ENCODE results near the gene MRPL21.

Gene MRPL21

DNA sequence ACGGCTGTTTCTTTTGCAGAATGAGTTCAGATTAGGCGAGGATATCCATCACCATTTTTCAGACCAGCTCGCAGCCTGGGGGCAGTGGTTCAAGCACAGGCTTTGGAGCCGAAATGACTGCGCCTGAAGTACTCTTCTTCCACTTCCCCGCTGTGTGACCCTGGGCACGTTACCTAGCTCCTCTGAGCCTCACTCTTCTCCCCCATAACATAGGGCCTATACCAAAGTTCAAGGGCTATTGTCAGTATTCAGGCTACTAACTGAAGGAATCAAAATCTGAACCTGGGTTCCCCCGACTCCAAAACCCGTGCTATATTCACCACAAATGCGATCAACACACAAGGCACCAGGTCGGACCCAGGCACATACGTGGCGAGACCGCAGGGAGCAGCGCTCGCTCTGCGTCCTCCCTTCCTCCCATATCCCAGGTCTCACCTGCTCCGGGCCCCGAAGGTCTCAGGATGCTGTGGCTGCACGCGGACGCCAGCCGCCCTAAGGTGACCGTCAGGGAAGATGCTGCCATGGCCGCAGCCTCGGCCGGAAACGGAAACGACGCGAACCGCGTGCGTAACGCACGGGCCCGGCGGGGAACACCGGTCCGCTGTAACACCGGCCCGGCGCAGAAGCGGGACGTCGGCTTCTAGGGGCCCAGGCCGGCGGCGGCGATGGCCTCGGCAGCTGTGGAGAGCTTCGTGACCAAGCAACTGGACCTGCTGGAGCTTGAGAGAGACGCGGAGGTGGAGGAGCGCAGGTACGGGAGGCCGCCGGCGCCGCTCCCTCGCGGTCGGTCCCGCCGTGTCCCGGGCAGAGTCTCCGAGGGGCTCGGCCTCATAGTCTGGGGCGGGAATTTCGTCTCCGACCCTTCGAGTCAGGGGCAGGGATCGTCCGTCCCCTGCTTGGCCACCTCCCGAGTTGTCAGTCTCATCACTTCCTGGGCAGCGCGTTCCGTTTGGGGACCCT, at the start of gene MRPL21, which contains the start of gene IGHMBP2:
TSS of gene MRPL21 (minus strand) at position 545 of the 960 bp plus-strand sequence. CDS start at position 523, 22 bp downstream.
TSS of gene IGHMBP2 (plus strand) at position 604 of the 960 bp plus-strand sequence. CDS start at position 666, 62 bp downstream.
- peak; percentile 86 for DNase-seq

DNA sequence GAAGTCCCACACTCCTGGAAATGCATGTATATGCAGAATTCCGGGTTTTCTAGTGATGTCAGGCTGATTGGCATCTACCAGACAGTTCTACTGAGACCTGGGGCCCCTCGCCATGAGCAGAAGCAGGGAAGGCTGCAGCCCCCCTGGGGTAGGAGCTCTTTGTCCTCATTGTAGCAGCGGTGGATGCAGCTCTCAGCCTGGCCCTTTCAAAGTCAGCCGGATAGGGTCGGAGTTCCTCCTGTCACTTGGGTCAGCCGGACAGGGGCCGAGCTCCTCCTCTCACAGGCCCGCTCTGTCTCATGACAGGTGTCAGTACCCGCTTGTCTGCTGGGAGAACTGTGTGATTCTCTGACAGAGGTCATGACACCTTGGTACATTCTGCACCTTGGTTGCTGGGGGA, 47.1 kb upstream of the MRPL21 start:
- no peak for DNase-seq

DNA sequence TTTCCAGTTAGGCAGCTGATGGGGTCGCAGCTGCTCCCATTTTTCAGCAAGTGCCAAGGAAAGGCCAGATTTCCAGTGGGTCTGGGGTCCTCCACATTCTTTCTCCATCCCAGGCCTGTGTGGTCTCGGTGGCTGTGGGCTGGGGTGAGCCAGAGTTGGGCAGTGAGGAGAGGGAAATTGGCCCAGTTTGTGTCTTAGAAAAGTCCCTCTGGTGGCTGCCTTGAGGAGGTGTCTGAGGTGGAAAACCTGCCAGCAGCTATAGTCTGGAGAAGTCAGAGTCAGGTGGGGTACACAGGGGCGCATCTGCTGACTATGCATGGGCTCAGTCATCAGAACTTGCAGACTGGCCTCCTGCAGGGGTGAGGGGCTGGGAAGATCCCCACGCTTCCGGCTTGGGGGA, 46.6 kb upstream of the MRPL21 start:
- DNase-seq, result no peak

DNA sequence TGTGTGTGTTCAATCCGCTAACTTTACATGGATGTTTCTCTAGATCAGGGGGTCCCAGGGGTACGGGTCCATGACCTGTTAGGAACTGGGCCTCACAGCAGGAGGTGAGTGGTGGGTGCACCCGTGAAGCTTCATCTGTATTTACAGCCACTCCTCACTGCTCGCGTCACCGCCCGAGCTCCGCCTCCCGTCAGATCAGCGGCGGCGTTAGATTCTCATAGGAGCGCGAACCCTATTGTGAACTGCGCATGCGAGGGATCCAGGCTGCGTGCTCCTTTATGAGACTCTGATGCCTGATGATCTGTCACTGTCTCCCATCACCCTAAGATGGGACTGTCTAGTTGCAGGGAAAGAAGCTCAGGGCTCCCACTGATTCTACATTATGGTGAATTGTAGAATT, 45.3 kb upstream of the MRPL21 start:
- DNase-seq, result no peak

DNA sequence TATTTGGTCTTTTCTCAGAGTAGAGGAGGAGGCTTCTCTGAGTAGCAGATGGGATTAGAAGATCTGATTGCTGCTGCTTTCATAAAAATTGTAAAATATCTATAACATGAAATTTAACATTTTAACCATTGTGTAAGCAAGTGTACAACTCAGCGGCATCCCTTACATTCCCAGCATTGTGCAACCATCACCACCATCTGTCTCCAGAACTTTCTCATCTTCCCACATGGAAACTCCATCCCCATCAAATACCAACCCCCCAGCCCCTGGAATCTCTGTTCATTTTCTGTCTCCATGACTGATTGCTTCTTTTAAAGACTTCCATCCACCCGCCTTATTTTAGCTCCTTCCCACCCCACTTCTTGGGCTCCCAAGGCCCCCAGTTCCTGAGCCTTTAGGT, 44.9 kb upstream of the MRPL21 start:
- DNase-seq, result no peak

DNA sequence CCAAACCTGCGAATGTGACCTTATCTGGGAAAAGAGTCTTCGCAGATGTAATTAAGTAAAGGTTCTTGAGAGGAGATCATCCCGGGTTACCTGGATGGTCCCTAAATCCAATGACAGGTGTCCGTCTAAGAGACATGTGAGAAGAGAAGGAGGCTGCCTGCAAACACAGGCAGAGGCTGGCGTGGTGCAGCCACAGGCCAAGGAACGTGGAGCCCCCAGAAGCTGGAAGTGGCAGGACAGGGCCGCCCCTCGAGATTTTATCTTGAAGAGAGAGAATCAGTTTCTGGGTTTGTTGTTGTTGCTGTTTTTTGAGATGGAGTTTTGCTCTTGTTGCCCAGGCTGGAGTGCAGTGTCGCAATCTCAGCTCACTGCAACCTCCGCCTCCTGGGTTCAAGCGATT, 43.5 kb upstream of the MRPL21 start:
- DNase-seq, result no peak

DNA sequence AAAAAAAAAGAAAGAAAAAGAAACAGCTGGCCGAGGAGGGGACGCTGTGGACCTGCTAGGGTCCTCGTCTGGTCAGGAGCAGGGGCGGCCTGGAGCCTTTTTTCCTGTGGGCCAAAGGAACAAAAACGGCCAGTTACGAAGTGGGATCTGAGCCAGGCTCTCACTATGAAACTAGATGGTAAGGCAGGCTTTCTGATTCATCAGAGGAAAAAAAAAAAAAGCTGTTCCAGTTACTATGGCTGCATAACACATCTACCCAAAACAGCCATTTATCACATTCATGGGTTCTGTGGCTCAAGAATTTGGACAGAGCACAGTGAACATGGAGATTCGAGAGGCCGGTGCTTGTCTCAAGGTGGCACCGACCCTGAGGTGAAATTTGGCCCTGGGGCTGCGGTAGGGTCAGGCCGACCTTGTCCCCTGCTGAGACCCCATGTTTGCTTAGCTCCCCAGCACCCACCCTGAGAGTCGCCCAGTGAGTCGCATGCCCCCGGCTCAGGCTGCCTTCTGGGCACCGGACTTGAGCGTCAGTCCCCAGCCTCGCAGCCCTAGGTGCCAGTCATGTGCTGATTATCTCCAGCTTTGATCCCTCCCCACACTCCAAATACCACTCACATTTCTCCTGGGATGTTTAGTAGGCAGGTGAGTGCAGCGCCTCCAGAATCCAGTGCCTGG, 42.9 kb upstream of the MRPL21 start:
- DNase-seq, result no peak

DNA sequence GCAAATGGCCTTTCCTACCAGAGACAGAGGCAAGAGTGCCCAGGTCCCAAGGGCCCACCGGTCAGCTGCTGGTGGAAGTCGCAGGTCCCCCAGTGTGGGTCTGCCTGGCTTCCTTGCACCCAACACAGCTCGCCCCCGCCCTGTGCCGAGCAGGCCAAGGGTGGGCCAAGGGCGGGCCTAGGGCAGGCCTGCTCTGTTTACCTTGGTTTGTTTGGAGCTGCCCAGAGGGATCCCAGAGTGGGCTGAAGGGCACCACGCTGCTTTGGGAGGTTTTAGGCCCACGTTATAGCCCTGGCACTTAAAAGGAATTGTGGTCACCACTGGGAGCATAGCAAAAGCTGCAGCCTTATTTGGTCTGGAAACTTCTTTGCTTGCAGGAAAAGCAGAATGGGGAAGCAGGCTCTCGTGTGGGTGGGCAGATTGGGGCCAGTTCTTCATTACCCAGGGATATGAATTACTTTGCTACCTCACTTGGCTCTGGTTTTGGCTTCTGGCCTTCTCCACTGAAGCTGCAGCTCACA, 39.2 kb upstream of the MRPL21 start:
- DNase-seq, result no peak

DNA sequence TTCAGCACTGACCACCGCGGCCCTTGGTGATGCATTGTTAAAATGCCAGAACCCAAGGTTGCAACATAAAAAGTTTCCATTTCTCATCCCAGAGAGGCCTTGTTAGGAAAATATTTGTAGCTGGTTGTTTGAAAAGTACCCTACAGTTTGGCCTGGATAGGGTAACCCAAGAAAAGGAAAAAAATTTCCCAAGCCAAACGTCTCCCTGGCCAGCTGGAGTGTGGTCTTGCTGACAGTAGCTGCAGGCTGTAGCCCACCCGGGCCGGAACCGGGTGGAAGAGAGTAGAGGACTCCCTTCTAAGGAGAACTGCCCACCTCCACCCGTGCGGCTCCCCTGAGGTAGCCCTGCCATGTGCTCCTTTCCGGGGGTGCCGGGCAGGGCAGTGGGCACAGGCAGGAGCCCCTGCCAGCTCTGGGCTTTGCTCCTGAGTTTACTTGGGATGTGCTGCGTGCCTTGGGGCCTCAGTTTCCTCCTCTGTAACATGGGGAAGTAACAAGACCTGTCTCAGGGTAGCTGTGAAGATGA, 38.5 kb upstream of the MRPL21 start:
- DNase-seq, result no peak

DNA sequence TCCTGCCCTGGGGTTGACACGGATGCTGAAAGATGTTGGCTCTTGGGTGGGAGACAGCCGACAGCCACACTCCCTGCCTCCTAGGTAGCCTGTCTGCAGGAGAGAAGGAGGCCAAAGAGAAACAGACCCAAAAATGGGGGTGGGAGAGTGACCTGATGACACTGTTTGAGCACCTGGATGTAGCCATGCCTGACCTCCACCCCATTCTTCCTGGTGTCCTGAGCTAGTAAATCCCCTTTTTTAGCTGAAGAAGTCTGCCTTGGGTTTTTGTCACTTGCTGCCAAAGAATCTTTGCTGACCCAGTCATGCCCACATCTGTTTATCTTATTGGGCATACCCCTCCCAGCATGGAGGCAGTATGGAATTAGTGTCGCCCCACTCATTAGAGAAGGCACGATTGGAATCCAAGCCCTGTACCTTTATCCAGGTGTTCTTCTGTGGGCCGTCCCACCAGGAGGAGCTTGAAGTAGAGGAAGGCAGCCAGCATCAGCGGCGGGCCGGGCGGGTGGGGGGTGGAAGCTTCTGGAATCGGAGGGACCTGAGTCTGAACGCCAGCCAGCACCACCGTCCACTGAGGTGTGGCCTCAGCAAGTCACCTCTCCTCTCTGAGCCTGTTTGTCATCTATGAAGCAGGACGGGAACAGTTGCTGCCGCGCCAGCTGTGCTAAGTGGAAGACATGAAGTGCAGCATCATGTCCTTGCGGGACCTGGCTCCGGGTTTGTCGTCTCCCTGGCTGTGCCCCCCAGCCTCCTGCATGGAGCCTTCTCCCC, 37.9 kb upstream of the MRPL21 start:
- no peak for DNase-seq

DNA sequence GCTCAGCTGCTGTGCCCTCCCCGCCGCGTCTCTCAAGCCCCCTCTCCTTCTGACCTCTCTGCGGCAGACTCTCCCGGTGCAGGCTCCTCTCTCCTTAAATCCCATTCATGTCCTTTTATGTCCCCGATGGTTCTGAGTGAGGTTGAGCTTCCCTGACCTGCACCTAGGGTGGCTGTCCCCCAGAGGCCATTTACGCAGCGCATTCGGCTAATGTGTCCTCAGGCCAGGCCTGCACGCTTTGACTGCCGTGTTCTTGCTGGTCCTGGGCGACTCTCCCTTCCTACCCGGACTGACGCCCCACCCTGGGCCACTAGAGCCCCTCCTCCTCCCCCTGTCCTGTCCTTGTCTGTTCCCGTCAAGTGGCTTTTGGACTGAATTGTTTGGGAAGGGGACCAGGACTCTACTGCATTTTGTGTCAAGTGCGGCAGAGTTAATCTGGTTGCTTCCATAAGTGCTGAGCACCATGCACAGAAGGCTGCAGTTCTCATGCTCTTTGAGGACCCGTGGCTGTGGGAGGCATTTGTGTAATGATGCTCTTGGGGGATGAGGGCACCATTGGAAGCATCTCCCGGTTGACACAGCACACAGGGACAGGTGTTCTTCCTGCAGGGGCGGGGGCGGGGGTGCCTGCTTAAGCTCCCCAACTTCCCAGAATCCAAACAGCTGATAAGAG, 37.2 kb upstream of the MRPL21 start:
- no peak for DNase-seq

DNA sequence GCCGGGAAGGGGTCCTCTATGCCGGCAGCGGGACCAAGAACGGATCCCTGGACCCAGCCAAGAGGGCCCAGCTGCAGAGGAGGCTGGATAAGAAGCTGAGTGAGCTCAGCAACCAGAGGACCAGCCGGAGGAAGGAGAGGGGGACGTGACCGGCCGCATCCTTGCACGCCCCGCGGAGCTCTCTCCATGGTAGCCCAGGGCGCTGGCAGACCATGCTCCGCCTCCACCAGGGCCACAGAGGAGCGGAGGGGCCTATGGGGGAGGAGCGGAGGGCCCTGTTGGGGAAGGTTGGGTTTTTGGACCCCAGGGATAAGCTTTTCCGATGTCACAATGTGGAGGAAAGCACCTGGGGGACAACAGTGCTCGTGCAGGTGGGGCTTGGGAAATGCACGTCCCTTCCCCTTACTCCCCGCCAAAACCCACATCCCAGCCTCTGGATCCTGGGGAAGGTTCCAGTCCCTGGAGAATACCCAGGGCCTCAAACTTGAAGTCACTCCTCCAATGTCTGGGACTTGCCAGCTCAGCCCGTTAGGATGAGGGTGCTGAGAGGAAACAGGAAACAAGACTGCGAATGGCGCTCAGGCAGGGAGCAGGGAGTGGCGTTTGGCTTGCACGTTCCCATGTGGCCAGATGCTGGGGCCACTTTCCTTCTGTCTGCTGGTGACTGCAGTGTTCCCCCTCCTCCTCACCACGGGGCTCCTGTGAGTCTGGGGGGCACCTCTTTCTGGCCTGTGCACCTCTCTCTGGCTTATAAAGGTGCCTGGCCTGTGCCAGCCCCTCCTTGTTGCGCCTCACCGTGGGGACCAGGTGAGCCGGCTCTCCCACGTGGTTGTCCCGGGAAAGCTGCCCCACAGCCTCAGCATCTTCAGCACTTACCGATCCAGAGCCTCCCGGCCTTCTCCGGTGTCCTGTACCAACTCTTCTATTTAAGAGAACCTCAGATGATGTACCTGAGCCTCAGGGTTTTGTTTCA, 36.2 kb upstream of the MRPL21 start:
- DNase-seq, result no peak

DNA sequence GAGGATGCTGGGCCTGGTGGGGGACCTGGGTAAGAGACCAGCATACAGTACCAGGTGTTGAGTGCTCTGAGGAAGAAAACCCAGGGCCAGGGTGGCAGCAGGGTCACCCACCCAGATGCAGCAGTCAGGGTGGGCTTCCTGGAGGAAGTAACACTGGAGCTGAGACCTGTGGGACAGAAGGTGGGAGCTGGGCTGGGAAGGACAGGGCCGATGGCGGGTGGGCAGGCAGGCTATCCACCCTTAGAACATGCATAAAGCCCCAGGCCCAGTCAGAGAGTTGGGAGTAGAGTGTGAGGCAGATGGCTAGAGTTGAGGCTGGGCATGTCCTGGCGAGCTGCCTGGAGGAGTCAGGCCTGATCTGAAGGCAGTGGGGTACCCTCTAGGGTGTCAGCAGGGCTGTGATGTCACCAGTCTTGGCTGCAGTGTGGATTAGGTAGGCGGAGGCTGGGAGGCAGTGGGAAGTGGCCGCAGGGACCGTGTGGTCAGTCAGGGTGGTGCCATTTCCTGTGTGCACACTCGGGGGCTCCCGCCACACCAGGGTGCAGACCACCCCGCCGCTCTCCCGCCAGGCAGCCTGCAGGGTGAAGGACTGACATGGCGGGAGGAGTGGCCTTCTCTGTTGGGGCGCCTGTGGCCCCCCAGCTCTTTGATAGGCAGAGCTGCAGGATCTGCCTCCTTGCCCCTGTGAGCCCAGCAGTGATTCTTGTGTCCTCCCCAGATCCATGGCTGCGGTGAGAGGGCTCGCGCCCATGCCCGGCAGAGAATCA, 35.4 kb upstream of the MRPL21 start:
- no peak for DNase-seq

DNA sequence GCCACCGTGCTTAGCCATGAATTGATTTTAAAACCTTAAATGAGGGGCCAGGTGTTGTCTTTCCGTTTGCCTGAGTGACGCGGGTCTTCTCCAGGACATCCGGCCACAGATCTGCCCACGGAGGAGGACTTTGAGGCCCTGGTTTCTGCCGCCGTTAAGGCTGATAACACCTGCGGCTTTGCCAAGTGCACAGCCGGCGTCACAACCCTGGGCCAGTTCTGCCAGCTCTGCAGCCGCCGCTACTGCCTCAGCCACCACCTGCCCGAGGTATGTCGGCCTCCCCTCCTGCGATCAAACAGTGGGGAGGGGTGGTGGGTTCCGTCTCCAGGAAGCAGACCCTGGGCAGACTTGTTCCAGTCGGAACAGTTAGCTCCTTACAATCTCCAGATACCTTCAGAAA, 34.5 kb upstream of the MRPL21 start:
- no peak for DNase-seq

DNA sequence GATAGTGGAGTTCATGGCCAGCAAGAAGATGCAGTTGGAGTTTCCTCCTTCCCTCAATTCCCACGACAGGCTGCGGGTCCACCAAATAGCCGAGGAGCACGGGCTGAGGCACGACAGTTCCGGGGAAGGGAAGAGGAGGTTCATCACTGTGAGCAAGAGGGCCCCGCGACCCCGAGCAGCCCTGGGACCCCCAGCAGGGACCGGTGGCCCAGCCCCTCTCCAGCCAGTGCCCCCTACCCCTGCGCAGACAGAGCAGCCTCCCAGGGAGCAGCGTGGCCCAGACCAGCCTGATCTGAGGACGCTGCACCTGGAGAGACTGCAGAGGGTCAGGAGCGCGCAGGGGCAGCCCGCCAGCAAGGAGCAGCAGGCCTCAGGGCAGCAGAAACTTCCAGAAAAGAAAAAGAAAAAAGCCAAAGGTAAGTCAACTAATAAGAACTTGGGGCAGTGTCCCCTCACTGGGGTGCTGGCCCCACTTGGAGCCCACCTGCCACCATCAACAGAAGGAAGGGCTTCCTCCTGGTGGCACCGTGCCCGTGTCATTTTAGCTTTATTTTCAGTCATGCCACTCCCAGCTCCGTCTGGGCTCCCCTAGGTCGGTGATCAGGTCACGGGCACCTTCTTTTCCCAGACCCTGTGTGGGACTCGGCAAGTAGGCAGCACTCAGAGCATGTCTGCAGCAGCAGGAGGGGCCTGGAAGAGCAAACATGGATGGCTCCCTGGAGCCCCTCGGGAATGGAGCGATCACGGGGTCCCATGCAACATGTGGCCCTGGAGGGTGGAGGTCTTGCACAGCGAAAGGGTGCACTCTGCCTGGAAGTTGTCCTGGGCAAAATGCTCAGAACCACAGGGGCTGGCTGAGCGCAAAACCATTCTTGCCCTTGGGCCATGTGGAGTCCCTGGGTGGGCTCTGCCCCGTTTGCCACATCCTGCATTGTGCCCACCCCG, 33.3 kb upstream of the MRPL21 start:
- DNase-seq, result no peak

DNA sequence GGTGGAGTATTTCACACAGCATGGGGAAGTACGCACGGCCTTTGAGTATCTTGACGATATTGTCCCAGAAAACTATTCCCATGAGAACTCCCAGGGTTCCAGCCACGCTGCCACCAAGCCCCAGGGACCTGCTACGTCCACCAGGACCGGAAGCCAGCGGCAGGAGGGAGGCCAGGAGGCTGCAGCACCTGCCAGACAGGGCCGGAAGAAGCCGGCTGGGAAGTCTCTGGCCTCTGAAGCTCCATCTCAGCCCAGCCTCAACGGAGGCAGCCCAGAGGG, 32.7 kb upstream of the MRPL21 start:
- no peak for DNase-seq

DNA sequence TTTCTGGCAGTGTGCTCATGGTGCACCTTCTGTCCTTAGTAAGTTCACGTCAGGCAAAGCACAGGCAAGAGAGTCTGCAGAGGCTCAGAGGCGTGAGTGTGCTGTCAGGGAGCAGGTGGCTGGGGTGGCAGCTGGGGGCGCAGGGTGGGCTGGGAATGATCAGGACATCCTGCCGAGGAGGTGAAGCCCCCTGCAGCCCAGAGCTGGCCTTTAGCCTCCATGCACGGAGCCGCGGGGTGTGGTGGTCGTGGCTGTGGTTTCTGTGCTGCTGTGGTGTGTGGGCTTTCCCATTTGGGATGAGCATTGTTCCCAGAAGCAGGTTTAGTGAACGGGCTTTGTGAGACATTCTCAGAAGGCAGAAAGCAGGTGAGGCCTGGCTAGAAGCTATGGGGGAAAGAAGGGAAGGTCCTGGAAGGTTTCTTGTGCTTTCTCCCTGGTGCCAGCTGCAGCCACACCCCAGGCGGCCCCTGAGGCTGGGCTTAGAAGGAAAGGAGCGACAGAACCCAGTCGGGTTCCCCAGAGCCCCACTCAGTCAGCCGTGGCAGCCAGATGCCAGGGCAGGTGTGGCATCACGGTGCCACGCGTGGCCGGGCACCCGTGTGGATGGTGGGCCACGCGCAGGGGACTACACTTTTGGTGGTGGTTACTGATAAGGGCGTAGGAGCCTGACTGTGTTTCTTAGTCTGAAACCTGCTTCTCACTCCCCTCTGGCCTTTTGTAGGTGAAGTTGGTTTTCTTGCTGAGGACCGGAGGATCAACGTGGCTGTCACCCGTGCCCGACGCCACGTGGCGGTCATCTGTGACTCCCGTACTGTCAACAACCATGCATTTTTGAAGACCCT, 32.1 kb upstream of the MRPL21 start:
- DNase-seq, result no peak

DNA sequence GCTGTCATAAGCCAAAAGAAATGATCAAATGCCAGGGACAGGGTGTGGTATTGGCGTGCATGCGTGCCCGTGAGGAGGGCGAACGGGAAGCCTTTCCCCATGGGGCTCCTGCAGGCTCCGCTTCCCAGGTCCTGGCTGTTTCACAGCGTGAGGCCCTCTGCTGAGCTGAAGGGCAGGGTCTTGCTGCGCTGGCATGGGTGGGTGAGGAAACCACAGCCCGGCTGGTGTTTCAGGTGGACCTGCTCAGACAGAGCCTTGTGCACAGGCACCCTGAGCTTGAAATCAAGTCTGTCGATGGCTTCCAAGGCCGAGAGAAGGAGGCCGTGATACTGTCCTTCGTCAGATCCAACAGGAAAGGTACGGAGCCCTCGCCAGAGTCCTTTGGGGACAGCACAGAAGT, 31.4 kb upstream of the MRPL21 start:
- DNase-seq, result no peak
